Measurements from ENCODE around the gene CRACDL.
"Not testable (repeated sequence)": the region's sequence is repeated elsewhere in the genome, so short reads cannot be mapped to it uniquely, and the experiment has no call there.

Gene CRACDL

GRCh38 chr2:98771264-98771663 is 164.8 kb downstream of the CRACDL start:
- no peak for DNase-seq

GRCh38 chr2:98769784-98770183 is 166.2 kb downstream of the CRACDL start:
- peak; percentile 89 for DNase-seq

- peak; percentile 44 for DNase-seq
Measured at GRCh38 chr2:98769114-98769476, 166.9 kb downstream of the CRACDL start.

- peak; percentile 44 for DNase-seq
Measured at GRCh38 chr2:98768384-98769113, 167.5 kb downstream of the CRACDL start.

GRCh38 chr2:98764499-98764898 is 171.5 kb downstream of the CRACDL start:
- DNase-seq, result no peak

GRCh38 chr2:98763209-98763951 is 172.6 kb downstream of the CRACDL start:
- no peak for DNase-seq

- no peak for DNase-seq
Measured at GRCh38 chr2:98761909-98762308, 174.1 kb downstream of the CRACDL start.

GRCh38 chr2:98761267-98761781 is 174.7 kb downstream of the CRACDL start:
- no peak for DNase-seq

- DNase-seq, result no peak
Measured at GRCh38 chr2:98759827-98760625, 176.0 kb downstream of the CRACDL start.

- no peak for DNase-seq
Measured at GRCh38 chr2:98759338-98759737, 176.7 kb downstream of the CRACDL start.

- peak; percentile 13 for DNase-seq
Measured at GRCh38 chr2:98757904-98758421, 178.1 kb downstream of the CRACDL start.

- no peak for DNase-seq
Measured at GRCh38 chr2:98753801-98754200, 182.2 kb downstream of the CRACDL start.

GRCh38 chr2:98752711-98753110 is 183.3 kb downstream of the CRACDL start:
- DNase-seq, result not testable (repeated sequence)

GRCh38 chr2:98751748-98752147 is 184.3 kb downstream of the CRACDL start:
- no peak for DNase-seq

GRCh38 chr2:98750593-98751282 is 185.3 kb downstream of the CRACDL start:
- DNase-seq, result no peak

- no peak for DNase-seq
Measured at GRCh38 chr2:98749066-98749450, 187.0 kb downstream of the CRACDL start.

- DNase-seq, result no peak
Measured at GRCh38 chr2:98748292-98749065, 187.5 kb downstream of the CRACDL start.

- DNase-seq, result no peak
Measured at GRCh38 chr2:98747888-98748287, 188.1 kb downstream of the CRACDL start.

GRCh38 chr2:98746426-98746825 is 189.6 kb downstream of the CRACDL start:
- no peak for DNase-seq

- no peak for DNase-seq
Measured at GRCh38 chr2:98744595-98744994, 191.4 kb downstream of the CRACDL start.
